ENCODE data around the gene BCL2.

DNA sequence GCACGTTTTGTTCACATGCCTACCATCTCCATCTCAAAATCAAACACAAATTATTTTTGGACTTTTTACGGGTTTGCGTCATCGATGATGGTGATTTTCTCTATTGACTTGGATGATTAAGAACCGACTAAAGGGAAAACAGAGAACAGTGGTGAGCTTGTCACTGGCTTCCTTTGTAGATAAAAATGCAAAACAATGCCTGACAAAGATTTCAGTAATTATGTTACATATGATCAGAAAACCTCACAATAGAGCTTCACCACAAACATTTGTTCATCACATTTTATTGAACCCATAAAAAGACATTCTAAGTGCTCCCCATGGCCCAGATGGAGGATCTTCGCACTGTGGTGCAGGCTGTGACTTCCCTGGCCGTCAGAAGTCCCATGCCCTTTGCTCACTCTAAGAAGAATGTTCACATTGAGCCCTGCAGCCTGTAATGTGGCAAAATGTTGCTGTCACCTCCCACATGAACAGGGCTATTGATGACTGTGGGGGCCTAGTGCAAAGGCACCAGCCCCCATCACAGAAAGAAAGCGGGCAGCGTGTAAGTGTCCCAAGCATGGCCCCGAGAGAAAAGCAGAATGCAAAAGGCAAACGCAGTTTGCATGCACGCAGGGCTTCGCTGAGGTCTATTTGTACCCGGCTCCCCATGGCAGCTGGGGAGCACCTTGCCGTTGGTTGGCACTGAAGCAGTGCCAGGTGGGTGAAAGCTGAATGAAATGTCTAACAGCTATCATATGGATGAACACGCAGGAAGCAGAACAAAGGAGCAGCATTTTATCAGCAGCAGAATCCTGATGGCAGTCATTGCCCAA is 60.6 kb downstream of the BCL2 start:
- TF ChIP-seq, protein P1, sequence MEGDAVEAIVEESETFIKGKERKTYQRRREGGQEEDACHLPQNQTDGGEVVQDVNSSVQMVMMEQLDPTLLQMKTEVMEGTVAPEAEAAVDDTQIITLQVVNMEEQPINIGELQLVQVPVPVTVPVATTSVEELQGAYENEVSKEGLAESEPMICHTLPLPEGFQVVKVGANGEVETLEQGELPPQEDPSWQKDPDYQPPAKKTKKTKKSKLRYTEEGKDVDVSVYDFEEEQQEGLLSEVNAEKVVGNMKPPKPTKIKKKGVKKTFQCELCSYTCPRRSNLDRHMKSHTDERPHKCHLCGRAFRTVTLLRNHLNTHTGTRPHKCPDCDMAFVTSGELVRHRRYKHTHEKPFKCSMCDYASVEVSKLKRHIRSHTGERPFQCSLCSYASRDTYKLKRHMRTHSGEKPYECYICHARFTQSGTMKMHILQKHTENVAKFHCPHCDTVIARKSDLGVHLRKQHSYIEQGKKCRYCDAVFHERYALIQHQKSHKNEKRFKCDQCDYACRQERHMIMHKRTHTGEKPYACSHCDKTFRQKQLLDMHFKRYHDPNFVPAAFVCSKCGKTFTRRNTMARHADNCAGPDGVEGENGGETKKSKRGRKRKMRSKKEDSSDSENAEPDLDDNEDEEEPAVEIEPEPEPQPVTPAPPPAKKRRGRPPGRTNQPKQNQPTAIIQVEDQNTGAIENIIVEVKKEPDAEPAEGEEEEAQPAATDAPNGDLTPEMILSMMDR (conservative IDR thresholded peaks at IDR 0.05; ENCODE audit: low read depth, low read length), result no peak
- TF ChIP-seq EZH2 (IDR thresholded peaks at IDR 0.05; ENCODE audit: low read length, unreplicated experiment), result no peak
